Fibroblast of skin of left quadriceps (primary cell): ENCODE measurements around the gene CACTIN.
"Not testable (repeated sequence)": the region's sequence is repeated elsewhere in the genome, so short reads cannot be mapped to it uniquely, and the experiment has no call there.

Experiments
- DNase-seq, 2 experiments: peaks; one replicate each; pipeline ENCODE4 v3.0.0-alpha.2; 2013; ENCODE audit warnings: low read depth in 2 of 2

The CACTIN gene

DNA sequence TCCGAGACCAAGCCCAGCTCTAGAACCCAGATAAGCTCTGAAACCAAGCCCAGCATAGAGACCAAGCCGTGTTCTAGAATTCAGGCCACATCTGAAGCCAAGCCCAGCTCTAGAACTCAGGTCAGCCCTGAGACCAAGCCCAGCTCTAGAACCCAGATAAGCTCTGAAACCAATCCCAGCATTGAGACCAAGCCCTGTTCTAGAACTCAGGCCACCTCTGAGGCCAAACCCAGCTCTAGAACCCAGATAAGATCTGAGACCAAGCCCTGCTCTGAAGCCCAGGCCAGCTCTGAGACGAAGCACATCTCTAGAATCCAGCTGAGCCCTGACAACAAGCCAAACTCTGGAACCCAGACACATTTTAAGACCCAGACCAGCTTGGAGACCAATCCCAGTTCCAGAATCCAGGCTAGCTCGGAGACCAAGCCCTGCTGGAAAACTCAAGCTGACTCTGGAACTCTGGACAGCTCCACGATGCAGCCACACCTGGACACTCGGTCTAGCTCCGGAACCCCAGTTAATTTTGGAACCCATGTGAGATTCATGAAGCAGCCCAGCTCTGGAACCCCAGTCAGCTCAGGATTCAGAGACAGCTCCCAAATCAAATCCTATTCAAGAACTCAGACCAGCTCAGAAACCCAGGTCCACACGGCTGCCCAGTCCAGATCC is 35.5 kb downstream of the CACTIN start:
- DNase-seq: no peak

DNA sequence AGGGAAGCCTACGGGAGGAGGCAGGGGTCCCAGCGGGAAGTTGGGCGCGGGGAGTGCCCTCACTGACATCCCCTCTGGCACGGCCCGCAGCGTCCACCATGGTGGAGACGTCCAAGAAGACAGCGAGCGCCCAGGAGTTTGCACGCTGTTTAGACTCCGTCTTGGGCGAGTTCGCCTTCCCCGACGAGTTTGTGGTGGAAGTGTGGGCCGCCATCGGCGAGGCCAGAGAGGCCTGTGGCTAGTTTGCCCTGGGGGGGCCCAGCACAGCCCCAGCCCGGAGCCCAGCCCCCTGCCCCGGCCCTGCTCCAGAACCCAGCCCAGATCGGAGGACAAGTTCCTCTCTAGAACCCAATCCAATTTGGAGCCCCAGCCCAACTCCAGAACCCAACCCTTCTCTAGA is 36.6 kb downstream of the CACTIN start:
- no peak for DNase-seq

DNA sequence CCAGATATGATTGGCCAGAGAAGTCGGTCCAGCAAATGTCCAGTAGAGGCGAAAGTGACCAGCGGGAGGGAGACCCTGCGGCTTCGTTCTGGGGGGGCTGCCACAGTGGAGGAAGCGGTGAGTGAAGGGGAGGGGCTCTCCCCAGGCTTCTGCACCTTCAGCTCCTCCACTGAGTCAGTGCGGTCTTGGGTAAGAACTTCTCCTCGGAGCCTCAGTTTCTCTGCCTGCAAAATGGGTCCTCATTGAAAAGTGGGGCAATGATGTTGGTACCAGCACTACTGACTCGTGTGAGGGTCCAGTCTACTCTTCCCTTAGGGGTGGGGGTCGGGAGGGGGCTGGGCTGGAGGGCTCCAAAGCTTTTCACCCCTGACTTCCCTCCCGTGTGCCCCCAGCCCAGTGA is 37.2 kb downstream of the CACTIN start:
- no peak for DNase-seq

DNA sequence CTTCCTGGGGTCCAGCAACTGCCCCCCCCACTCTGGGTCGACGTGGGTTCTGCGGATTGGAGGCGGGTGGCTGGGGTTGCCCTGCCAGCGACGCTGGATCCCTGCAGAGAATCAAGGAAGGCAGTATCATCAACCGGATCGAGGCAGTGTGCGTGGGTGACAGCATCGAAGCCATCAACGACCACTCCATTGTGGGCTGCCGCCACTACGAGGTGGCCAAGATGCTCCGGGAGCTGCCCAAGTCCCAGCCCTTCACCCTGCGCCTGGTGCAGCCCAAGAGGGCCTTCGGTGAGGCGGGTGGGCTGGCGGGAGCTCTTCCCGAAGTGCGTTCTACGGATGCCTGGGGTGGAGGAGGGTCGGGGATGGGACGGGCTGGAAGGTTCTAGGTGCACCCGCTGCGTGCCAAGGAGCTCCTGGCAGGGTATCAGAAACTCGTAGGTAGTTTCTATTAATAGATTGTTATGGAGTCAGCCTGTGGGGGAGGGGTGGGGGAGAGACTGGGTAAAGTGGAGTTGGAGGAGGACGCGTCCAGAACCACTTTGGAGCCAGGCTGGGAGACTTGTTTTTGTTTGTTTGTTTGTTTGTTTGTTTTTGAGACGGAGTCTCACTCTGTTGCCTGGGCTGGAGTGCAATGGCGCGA is 39.8 kb downstream of the CACTIN start:
- DNase-seq: no peak

DNA sequence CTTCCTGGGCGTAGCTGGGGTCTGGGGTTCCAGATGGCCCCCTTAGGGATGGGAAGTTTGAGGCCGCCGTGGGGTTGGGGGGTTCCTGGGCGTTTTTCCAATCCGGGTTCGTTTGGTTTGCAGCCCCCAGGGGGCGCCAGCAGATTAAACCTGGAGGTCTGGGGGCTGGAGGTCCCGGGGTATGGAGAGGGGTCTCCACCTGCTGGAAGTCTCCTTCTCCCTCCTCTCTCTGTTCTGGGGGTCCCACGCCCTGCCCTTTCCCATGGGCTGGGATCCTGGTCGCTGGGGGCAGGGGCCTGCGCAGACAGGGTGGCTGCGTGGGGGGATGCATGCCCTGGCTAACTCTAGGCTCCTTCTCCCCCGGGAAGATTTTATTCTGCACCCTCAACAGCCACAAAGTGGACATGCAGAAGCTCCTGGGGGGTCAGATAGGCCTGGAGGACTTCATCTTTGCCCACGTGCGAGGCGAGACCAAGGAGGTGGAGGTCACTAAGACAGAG is 40.4 kb downstream of the CACTIN start:
- no peak for DNase-seq

DNA sequence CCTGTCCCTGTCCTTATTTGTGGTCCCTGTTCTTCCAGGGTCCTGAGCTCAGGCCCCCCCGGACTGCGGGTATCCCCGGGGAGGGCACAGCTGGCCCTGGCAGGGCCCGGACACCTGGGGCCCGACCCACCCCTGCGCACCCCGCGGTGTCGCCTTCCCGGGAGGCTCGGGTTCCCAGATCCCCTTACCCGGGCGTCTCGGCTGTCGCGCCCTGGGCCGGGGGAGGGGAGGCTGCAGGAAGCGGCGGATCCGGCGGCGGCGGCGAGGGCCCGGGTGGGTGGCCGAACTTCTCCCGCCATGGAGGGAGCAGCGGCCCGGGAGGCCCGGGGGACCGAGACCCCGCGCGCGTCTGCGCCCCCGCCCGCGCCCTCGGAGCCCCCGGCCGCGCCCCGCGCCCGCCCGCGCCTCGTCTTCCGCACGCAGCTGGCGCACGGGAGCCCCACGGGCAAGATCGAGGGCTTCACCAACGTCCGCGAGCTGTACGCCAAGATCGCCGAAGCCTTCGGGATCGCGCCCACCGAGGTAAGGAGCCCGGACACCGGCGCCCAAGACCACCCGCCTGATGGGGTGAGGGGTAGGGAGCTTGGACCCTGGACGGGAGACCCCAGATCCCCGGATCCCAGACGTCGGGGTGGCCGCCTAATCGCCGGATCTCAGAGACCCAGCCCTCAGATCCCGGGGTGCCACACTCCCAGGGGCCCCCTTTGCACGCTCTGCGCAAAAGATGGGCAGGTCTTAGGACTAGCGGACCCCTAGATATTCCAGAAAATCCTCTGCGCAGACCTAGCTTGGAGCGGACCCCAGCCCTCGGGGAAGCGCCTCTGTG is 41.1 kb downstream of the CACTIN start, which contains the start of gene GIPC3:
GIPC3 (plus strand) TSS at position 178 of the 826 bp plus-strand sequence; CDS start at position 298, 120 bp downstream.
- DNase-seq: no peak

DNA sequence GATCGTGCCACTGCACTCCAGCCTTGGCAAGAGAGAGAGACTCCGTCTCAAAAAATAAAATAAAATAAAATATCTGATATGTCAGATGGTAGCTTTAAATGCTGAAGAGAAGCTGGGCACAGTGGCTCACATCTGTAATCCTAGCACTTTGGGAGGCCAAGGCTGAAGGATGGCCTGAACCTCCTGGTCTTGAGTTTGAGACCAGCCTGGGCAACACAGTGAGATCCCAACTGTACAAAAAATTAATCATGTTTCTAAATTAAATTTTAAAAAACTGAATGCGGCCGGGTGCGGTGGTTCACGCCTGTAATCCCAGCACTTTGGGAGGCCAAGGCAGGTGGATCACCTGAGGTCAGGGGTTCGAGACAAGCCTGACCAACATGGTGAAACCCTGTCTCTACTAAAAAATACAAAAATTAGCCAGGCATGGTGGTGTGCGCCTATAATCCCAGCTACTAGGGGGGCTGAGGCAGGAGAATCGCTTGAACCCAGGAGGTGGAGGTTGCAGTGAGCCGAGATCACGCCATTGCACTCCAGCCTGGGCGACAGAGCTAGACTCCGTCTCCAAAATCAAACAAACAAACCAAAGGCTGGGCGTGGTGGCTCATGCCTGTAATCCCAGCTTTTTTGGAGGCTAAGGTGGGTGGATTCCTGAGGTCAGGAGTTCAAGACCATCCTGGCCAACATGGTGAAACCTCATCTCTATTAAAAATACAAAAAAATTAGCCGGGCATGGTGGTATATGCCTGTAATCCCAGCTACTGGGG is 42.4 kb downstream of the CACTIN start:
- not testable (repeated sequence) for DNase-seq

DNA sequence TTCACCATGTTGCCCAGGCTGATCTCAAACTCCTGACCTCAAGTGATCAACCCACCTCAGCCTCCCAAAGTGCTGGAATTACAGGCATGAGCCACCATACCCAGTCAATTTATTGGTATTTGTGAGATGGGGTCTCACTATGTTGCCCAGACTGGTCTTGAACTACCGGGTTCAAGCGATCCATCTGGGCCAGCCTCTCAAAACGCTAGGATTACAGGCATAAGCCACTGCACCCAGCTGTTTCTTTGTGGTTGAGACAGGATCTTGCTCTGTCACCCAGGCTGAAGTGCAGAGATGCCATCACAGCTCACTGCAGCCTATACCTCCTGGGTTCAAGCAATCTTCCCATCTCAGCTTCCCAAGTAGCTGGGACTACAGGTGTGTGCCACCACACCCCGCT is 44.8 kb downstream of the CACTIN start:
- DNase-seq: not testable (repeated sequence)

DNA sequence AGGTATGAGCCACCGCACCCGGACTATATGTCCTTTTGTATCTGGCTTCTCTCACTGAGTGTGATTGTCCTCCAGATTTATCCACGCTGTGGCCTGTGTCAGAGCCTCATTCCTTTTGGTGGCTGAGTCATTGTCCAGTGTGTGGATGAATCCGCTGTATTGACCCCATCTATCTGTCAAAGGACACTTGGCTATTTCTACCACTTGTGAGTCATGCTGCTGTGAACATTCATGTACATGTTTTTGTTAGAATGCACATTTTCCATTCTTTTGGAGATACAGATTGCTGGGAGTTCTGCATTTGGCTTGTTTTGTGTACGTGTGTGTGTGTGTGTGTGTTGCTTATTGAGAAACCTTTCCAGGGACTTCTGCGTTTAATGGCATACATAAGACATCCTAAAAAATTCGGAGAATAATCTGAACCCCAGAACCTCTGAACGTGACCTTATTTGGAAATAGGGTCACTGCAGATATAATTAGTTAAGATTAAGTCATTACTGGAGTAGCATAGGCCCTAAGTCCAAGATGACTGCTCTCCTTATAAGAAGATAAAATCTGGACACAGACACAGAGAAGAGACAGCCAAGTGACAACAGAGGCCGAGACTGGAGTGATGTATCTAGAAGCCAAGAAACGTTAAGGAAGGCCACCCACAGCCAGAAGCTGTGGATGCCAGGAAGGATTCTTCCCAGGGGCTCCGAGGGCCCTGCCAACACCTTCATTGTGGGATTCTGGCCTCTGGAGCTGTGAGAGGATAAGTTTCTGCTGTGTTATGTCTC is 46.2 kb downstream of the CACTIN start:
- DNase-seq: peak; percentile 42 to 44

DNA sequence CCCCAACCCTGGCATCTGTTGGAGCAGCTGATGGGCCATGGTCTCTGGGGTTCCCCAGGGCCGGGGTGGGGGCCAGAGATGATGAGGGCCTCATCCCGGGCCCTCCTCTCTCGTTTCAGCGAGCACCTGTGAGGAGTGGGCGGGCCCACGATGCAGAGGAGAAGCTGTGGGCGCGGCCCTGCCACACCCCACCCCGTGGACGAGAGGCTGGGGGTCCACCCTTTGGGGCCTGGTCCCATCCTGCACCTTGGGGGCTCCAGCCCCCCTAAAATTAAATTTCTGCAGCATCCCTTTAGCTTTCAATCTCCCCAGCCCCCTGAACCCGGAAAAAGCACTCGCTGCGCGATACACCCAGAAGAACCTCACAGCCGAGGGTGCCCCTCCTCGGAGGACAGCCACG is 48.2 kb downstream of the CACTIN start:
- no peak for DNase-seq

DNA sequence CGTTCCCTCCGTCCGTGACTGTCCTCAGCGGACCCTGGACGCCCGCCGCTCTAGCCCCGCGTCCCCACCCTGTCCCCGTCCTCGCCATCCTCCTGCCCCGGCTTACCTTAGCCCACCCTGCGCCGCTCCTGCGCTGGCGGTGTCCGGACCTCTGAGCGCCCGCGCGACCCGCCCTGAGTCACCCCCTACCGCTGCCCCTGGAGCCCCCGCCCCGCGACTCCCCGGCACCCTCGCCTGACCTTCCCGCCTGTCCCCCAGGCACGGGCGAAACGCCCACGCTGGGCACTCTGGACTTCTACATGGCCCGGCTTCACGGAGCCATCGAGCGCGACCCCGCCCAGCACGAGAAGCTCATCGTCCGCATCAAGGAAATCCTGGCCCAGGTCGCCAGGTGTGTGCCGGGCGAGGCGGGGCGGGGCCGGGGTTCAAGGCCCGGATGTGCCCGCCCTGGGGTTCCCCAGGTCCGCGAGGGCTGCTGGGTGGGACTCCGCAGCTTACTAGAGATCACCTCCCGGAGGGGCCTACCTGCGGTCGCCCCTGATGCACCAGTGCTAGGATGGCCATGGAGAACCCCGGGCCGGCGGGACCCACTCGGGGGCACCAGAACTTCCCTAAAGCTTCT is 48.8 kb downstream of the CACTIN start:
- DNase-seq: no peak

DNA sequence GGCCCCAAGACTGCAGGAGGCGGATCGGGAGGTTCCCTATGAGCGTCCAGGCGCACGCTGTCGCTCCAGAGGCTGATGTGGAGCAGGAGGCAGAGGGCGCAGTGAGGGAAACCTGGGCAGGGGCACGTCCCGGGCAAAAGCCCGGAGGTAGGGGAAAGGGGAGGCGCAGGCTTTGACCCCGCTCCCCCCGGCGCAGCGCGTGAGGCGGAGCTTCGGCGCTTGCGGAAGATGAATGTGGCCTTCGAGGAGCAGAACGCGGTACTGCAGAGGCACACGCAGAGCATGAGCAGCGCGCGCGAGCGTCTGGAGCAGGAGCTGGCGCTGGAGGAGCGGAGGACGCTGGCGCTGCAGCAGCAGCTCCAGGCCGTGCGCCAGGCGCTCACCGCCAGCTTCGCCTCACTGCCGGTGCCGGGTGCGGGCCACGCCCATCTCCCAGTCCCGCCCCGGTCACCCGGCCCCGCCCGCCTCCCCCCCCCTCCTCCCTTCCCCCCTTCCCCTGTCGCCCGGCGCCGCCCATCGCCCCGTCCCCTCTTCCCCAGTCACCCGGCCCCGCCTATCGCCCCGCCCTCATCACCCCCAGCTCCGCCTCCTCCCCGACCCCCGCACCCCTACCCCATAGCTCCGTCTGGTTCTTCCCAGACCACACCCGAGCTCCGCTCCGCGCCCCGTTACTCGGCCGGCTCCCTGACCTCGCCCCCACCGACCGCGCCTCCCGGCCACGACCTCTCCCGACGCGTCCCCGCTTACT is 49.7 kb downstream of the CACTIN start:
- DNase-seq: peak; percentile 33 to 50

DNA sequence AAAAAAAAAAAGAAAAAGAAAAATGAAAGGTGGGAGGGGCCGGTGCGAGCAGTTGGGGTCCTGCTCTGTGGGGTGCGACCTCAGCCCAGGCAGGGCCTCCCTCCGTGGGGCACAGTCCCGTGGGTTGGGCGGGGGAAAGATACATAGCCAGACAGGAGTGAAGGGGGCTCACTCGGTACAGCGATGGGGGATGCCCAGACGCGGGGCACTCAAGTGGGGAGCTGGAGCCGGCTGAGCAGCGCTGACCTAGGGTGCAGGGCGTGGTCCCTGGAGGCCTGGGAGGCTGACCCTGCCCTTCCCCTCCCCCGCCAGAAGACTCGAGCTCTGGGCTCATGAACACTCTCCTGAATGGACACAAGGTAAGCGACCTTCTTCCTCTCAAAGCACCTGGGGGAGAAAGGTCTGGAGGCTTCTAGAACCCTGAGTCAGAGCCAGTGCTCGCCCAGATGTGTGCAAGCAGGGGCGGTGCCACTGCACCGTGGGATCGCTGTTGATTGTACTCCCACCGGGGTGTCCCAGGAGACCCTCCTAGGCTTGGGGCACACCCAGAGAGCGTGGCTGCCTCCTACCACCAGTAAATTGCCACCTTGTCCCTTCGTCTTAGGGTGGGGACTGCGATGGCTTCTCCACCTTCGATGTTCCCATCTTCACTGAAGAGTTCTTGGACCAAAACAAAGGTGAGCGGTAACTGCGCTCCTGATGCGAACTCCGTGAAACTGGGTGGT is 50.5 kb downstream of the CACTIN start:
- DNase-seq: no peak

DNA sequence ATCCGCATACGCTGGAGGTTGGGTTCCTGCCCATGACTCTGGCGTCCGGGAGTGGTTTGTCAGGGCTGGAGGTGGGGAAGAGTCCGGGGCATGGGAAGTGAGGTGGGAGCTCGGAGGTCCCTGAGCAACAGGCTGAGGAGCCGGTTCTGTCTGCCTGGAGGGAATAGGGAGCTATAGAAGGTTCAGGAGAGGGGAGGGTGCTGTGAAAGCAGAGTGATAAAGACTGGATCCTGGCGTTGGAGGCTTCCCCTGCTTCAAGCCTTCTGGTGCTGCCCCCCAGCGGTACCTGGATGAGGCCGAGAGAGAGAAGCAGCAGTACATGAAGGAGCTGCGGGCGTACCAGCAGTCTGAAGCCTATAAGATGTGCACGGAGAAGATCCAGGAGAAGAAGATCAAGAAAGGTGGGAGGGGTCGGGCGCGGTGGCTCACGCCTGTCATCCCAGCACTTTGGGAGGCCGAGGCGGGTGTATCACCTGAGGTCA is 51.3 kb downstream of the CACTIN start:
- DNase-seq: no peak

DNA sequence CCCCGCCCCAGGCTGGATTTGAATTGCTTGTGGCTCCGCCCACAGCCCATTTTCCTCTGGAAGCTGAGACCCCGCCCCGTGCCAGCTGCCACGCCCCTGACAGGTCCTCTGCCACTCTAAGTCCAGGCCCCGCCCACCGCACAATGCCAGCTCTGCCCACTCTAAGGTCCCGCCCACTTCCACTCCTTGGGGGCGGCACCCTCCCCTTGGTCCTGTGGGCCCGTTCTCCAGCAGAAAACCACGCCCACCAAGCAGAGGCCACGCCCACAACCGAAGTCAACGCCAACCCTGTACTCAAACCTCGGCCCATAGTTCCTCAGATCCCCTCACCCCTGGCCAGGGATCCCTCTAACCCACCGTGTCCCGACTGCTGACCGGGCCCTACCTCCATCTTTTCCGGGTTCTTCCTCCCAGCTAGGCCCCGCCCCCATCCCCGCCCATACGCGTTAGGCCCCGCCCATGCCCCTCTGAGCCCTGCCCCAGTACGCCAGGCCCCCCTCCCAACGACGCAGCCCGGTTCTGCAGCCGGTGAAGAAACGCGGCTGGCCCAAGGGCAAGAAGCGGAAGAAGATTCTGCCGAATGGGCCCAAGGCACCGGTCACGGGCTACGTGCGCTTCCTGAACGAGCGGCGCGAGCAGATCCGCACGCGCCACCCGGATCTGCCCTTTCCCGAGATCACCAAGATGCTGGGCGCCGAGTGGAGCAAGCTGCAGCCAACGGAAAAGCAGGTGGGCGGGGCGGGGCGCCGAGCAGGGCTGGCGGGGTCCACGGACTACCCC is 52.5 kb downstream of the CACTIN start:
- peak; percentile 71 to 75 for DNase-seq

DNA sequence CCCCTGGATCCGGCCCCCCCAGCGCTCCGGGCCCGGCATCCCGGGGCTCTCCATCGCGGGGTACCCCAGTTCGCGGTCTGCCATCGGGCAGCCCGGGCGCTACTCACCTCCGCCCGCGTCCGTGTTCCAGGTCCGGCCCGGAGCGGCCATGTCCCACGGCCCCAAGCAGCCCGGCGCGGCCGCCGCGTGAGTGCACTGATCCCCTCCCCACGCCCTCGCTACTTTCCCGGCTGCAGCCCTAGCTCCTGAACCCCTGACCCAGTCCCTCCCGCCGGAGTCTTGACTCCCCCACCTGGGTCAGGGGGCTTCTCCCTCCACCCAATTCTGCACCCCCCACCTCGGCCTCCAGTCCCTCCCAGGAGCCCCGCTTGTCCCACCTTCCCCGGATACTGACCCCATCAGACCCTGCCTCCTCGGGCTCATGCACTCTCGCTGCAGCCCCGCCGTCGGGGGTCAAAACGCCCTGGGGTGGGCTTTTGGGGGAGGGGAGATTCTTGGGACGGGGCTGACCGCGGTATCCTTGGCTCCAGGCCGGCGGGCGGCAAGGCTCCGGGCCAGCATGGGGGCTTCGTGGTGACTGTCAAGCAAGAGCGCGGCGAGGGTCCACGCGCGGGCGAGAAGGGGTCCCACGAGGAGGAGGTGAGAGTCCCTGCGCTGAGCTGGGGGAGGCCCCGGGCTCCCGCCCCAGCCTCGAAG is 53.3 kb downstream of the CACTIN start:
- no peak for DNase-seq

DNA sequence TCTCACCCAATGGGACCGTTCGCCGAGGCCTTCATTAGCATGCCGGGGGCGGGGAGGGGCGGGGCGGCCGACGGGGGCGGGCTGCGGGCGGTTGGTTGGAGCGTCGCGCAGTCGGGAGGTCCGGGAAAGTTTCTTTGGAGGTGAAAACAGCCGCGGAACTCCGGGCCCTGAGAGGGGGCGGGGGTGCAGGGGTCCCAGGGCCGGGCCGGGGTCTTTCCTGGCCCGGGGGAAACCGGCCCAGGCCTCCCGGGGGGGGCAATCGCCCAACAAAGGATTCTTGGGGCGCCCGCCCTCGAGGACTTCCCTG is 53.8 kb downstream of the CACTIN start, which contains the start of gene HMG20B:
HMG20B (plus strand) TSS at position 90 of the 307 bp plus-strand sequence. CDS start 366 bp downstream, outside the sequence.
- DNase-seq: no peak
